ENCODE results near the gene LARGE1. TPM values are rescaled to one million over a fixed set of nuclear protein-coding genes. Genes with fewer than 3 reads are reported as not detected.

LARGE1 gene
- total RNA-seq, 1 experiment from 2014 or later = 1.5 TPM

- RAD21 ChIA-PET (ENCODE audit: low non-redundant PET in 1 of 2, low total read pairs in 2 of 2, uncharacterized antibody in 2 of 2, unreplicated experiment in 2 of 2) = no interaction called here
- no peaks in the 10 kb centered on the region for H4K20me1 ChIP-seq (ENCODE audit: insufficient read depth)
Measured at GRCh38 chr22:33227791-33228190, 692.5 kb downstream of the LARGE1 start.

More at GRCh38 chr22:33227791-33228190, 692.5 kb downstream of the LARGE1 start:
- no peak for DNase-seq (ENCODE audit: low read depth, low spot score)
- no TSS peak for BruUV-seq (replicated peaks)
- no peak for TF ChIP-seq FOSL1 (IDR thresholded peaks at IDR 0.05; ENCODE audit: low read depth)
- TF ChIP-seq TCF7L2 (IDR thresholded peaks at IDR 0.05; ENCODE audit: borderline replicate concordance, extremely low read depth, insufficient read depth, insufficient read length) = no peak
- no peak for TF ChIP-seq ATF3 (IDR thresholded peaks at IDR 0.05)
- no peak for TF ChIP-seq CBX3 (IDR thresholded peaks at IDR 0.05; ENCODE audit: low read depth)
- no peak for TF ChIP-seq ZNF274 (IDR thresholded peaks at IDR 0.05; ENCODE audit: low read depth, low read length)
- no peak for TF ChIP-seq POLR2AphosphoS5 (IDR thresholded peaks at IDR 0.05; ENCODE audit: low read depth, low read length)
- no peak for TF ChIP-seq CTCF (IDR thresholded peaks at IDR 0.05 in 2 of 3, conservative IDR thresholded peaks at IDR 0.05 in 1 of 3; ENCODE audit: borderline replicate concordance in 1 of 3, insufficient read depth in 1 of 3, low read depth in 2 of 3, low read length in 2 of 3)
- TF ChIP-seq EZH2 (IDR thresholded peaks at IDR 0.05) = no peak
- no peak for TF ChIP-seq CEBPB (IDR thresholded peaks at IDR 0.05; ENCODE audit: low read depth)
- TF ChIP-seq EZH2phosphoT487 (IDR thresholded peaks at IDR 0.05; ENCODE audit: borderline replicate concordance) = no peak
- TF ChIP-seq ZFX (IDR thresholded peaks at IDR 0.05) = no peak
- TF ChIP-seq SIN3A (IDR thresholded peaks at IDR 0.05; ENCODE audit: low read depth) = no peak
- no peak for TF ChIP-seq SP1 (IDR thresholded peaks at IDR 0.05; ENCODE audit: low read depth)
- TF ChIP-seq SRF (IDR thresholded peaks at IDR 0.05; ENCODE audit: low read depth) = no peak
- TF ChIP-seq EGR1 (IDR thresholded peaks at IDR 0.05; ENCODE audit: low read depth) = no peak
- TF ChIP-seq POLR2A (IDR thresholded peaks at IDR 0.05; ENCODE audit: borderline replicate concordance, extremely low read depth, insufficient read depth, insufficient read length) = no peak
- H3K27ac ChIP-seq (ENCODE audit: low read depth, low read length) = no peak overlapping the region
- CTCF ChIA-PET = no interaction called here
- H2AFZ ChIP-seq (ENCODE audit: low read depth, low read length, poor library complexity, severe bottlenecking) = no peak overlapping the region
- no peak overlapping the region for H3K9ac ChIP-seq (ENCODE audit: low read length)
- H3K79me2 ChIP-seq (ENCODE audit: insufficient read depth, low read length) = no peaks in the 10 kb centered on the region
- no peak for ATAC-seq
- H3K4me3 ChIP-seq (replicated peaks in 1 of 2; ENCODE audit: low read depth in 1 of 2, low read length in 2 of 2) = no peak overlapping the region
- no peaks in the 10 kb centered on the region for H3K36me3 ChIP-seq (ENCODE audit: control insufficient read depth in 1 of 2, insufficient read depth in 2 of 2, low read length in 2 of 2)
- intact Hi-C loops (cut with micrococcal nuclease) = no loop called here
- no peaks in the 10 kb centered on the region for H3K27me3 ChIP-seq (ENCODE audit: insufficient read depth, low read length)
- no peaks in the 10 kb centered on the region for H3K9me2 ChIP-seq (ENCODE audit: insufficient read depth)
- no peak overlapping the region for H3K4me2 ChIP-seq (ENCODE audit: low read length)
- POLR2A ChIA-PET = no interaction called here
- no peaks in the 10 kb centered on the region for H3K4me1 ChIP-seq (ENCODE audit: control insufficient read depth in 1 of 2, insufficient read depth in 2 of 2, low read length in 2 of 2)
- peaks cover 16 to 35% of the 10 kb centered on the region in 2 experiments; a peak in 3 of 4 replicates for H3K9me3 ChIP-seq (ENCODE audit: control insufficient read depth in 1 of 2, insufficient read depth in 1 of 2, low read depth in 1 of 2, low read length in 2 of 2)
